ENCODE data around the gene NAA16.
"Not testable (repeated sequence)": the region's sequence is repeated elsewhere in the genome, so short reads cannot be mapped to it uniquely, and the experiment has no call there.

Gene NAA16

DNA sequence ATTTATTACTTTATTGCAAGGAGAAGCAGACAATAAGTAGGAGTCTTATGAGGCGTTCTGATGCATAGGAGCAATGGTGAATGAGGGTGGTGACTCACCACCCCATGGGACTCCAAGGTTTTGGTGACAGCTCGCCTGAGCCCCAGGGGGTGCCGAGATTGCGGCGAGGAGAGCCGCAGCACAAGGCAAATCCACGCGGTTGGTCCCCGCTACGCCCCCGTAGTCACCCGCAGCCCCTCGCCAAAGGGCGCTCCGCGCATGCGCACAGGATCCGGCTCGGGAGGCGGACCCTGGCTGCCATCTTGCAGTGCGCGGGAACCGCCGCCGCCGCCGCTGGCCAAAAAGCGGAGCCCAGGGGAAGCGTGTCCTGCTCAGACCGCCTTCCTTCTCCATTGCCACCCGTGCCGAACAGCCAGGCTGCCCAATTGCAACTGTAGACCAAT, at the start of gene NAA16:
TSS of gene NAA16 (plus strand) at position 305 of the 443 bp plus-strand sequence. CDS start 262 bp downstream, outside the sequence.
- peak; percentile 87 to 96 for DNase-seq (ENCODE audit: low read depth in 1 of 2, low spot score in 1 of 2)

DNA sequence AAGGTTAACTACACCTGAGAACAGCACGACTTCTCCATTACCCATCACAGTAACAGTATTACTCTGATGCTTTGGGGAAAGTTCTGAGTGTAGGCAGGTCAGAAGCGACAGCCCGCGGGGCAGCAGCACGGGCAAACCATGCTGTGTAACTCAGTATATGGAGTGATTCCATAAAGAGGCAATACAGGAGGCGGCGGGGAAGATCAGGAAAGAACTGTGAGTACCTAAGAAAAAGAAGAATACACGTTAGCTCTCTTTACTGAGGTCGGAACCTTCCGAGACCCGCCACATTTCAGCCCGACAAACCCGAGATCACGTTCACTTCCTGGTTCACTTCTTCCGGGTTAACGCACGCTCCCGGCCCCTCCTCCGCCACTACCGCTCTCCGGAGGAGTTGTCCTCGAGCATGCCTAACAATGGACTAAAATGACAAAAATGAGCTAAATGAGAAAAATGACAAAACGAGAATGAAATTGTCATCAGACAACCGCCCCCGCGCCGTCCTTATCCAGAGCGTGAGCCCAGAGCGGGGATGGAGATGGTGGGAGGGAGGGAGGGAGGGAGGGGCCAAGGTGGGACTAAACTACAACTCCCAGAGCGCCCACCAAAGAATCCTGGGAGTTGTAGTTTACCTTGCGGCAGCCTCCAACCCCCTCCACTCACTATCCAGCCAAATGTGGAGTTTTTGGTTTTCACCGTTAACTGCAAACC, 47.7 kb upstream of the NAA16 start, which contains the start of gene MTRF1:
TSS of gene MTRF1 (minus strand) at position 316 of the 711 bp plus-strand sequence. CDS start 2,669 bp downstream, outside the sequence.
- DNase-seq (ENCODE audit: low read depth in 1 of 2, low spot score in 1 of 2), result peak; percentile 58 to 64

DNA sequence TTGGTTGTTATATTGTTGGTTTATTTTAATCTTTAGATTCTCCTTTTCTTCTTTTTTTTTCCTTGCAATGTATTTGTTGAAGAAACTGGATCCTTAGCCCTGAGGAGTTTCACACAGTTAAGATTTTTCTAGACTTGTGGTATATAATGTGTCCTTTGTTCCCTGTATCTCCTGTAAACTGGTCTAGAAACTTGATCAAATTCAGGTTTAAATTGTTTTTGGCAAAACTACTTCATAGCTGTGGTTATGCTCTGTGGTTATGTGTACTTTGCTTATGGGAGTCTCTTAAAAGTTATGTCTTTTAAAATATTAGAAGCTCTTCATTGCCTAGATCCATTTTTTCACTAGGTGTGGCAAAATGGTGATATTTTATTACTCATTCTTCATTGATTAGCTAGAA, 44.0 kb upstream of the NAA16 start:
- DNase-seq (ENCODE audit: low read depth in 1 of 2, low spot score in 1 of 2), result no peak

DNA sequence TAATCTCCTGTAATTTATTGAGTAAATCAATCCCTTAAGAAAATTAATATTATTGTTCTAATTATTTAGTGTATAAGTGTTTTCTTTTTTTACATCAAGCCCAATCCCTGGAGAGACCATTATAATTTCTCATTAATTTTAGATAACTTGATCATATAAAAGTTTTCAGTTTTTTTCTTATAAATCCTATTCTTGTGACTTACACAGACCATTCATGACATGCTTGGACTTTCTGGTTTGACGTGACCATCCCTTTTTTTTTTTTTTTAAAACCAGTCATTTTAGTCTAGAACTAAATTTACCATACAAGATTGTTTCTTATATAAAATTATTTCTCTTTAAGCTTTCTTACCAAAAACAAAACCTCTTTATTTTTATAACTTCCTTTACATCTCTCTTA, 42.3 kb upstream of the NAA16 start:
- DNase-seq (ENCODE audit: low read depth in 1 of 2, low spot score in 1 of 2), result no peak

DNA sequence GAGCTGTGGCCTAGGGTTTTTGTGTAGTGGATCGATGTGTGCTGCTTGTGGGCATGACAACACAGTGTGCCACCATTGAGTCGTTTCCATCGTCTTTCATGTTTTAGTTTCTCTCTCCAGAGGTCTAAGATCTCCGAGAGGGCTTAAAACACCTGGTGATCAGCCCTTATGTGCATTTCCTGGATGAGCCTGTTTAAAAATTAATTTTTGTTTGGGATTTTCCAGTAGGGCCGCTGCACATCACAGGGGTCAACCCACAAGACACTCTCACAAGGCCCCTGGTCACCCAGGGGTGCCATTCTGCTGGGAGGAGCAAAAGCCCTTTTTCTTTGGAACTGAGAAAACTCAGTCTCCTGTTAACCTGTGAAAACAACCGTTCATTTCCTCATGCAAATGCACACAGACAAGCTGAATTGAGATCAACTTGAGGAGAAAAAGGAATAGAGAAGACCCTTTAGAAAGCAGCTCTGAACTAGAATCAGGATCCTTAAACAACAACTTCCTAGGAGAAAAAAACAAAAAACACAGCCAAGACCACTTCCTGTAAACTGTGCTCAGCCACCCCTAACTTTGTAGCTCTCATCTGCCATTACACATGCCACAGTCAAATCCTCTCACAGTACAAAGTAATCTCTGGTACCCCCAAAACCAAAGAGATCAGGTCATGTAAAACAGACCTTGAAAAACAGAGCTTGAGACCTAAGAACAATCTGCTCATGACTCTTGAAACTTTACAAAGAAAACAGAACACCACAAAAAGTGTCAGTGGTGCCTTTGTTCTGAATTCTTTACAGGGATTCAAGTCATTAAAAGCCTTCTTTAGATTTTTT, 39.4 kb upstream of the NAA16 start:
- DNase-seq (ENCODE audit: low read depth in 1 of 2, low spot score in 1 of 2), result no peak

DNA sequence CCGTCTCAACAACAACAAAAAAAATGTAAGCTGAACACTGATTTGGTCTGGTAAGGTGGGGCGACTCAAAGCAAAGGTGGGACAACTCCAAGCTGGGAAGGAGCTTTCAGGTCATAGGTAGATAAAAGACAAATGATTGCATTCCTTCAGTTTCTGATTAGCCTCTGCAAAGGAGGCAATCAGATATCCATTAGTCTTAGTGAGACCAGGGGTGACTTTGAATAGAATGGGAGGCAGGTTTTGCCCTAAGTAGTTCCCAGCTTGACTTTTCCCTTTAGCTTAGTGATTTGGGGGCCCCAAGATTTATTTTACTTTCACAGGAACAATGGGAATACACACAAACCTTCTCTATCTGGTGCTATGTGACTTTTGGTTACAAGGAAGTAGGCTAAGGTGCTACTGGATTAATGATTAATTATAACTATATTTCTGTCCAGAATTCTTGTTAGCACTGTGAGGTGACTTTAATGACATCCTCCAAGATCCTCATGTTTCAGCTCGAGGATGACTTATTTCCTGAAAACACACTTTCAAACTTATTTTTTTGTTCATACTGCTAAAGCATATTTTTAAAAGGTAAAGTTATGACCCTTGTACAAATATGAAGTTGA, 37.1 kb upstream of the NAA16 start:
- DNase-seq (ENCODE audit: low read depth in 1 of 2, low spot score in 1 of 2), result no peak

DNA sequence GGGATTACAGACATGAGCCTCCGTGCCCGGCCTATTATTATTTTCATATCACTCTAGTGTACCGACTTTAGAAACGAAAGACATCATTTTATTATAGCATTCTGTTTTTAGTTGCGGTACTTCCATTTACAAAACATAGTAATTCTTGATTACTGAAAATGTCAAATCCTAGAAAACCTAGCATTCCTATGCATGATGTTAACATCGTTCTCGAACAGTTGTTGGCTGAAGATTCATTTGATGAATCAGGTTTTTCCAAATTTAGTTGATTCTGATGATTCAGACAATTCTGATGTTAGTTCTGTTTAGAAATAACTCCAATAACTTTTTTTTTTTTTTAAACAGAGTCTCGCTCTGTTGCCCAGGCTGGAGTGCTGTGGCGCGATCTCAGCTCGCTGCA, 36.2 kb upstream of the NAA16 start:
- DNase-seq (ENCODE audit: low read depth in 1 of 2, low spot score in 1 of 2), result no peak

DNA sequence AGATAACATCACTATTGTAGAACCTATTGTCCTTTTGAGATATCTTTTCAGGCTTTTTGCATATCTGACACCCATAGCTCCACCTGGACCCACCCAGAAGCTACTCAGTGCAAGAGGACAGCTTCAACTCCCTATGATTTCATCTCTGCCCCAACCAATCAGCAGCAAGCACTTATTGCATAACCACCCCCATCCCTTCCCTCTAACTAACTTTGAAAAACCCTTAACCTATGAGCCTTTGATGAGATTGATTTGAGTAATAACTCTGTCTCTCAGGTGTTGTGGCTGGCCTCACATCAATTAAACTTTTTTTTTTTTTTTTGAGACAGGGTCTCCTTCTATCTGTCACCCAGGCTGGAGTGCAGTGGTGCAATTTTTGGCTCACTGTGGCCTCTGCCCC, 34.2 kb upstream of the NAA16 start:
- no peak for DNase-seq (ENCODE audit: low read depth in 1 of 2, low spot score in 1 of 2)

DNA sequence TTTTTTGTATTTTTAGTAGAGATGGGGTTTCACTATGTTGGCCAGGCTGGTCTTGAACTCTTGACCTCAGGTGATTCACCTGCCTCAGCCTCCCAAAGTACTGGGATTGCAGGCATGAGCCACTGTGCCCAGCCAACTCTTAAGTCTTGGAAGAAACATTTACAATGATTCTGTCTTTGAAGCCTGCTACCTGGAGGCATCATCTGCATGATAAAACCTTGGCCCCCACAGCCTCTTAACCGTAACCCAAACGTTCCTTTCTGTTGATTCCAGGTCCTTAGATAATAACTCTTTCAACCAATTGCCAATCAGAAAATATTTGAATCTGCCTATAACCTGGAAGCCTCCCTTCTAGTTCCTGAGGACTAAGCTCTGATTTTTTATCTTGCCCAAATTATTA, 31.9 kb upstream of the NAA16 start:
- DNase-seq (ENCODE audit: low read depth in 1 of 2, low spot score in 1 of 2), result not testable (repeated sequence)

DNA sequence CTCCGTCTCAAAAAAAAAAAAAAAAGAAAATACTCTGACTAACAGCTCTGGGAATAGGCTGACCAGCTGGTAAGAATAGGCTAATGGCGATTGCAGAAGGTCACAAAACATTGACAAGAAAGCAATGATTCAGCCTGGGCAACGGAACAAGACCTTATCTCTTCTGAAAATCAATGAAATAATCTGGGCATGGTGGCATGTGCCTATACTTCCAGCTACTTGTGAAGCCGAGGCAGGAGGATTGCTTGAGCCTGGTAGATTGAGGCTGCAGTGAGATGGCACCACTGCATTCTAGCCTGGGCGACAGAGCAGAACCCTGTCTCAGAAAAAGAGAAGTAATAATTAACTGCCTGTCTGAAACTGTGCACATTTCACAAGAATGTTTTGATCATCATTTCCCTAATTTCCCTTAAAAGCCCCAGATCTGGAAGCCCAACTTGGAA, 28.9 kb upstream of the NAA16 start:
- DNase-seq (ENCODE audit: low read depth in 1 of 2, low spot score in 1 of 2), result no peak

DNA sequence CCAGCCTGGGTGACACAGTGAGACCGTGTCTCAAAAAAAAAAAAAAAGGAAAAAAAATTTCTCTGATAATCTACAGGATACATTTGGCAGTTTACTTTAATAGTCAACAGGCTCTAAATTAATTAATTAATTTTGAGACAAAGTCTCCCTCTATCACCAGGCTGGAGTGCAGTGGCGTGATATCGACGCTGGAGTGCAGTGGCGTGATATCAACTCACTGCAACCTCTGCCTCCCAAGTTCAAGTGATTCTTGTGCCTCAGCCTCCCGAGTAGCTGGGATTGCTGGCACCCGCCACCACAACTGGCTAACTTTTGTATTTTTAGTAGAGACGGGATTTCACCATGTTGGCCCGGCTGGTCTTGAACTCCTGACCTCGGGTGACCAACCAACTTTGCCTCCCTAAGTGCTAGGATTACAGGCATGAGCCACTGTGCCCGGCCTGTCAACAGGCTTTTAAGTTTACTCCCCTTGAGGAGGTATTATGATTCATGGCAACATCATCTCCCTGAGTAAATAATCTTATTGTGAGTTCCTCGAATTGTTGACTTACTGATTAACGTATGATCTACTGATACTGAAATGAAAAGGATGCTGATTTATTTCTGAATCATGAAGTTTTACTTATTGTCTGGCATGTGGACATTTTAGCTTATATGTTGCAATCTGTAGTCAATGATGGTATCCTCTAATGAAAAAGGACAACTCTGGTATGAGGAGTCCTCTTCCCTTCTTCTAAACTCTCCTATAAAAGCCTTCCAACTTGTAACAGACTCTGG, 26.4 kb upstream of the NAA16 start:
- DNase-seq (ENCODE audit: low read depth in 1 of 2, low spot score in 1 of 2), result no peak

DNA sequence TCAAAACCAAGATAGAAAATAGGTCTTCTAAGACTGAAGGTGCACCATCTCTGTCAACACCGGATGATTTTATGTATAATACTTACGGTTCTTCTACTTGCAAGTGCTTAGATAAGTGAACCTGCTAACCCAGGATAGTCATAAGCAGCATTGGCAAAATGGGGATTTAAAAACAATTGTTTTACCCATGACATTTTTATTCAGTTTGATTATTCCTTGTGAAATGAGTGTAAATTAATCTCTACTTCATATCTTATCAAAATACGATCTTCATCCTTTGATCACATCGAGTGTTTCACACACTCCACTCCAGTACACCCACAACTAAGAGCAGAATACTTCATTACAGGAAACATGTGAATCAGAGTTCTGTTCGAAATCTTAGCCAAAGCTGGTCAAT, 24.7 kb upstream of the NAA16 start:
- DNase-seq (ENCODE audit: low read depth in 1 of 2, low spot score in 1 of 2), result no peak

DNA sequence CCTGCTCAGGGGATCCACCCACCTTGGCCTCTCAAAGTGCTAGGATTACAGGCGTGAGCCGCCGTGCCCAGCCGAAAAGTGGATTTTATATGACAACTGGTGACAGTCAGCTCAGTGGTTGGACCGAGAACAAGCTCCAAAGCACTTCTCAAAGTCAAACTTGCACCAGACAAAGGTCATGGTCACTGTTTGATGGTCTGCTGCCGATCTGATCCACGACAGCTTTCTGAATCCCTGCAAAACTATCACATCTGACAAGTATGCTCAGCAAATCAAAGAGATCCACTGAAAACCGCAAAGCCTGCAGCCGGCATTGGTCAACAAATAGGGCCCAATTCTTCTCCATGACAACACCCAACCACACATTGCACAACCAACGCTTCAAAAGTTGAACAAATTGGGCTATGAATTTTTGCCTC, 21.6 kb upstream of the NAA16 start:
- no peak for DNase-seq (ENCODE audit: low read depth in 1 of 2, low spot score in 1 of 2)

DNA sequence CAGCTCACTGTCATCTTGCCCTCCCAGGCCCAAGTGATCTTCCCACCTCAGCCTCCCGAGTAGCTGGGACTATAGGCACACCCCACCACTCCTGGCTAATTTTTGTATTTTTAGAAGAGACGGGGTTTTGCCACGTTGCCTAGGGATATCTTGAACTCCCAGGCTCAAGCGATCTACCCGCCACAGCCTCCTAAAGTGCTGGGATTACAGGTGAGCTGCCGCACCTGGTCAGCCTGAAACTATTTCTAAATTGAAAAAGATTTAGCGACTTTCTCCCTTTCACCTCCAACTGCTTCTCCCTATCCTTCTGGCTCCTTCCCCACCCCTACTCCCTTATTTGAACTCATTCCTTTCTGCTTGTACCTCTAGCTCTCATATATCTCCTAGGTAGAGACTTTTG, 19.8 kb upstream of the NAA16 start:
- no peak for DNase-seq (ENCODE audit: low read depth in 1 of 2, low spot score in 1 of 2)

DNA sequence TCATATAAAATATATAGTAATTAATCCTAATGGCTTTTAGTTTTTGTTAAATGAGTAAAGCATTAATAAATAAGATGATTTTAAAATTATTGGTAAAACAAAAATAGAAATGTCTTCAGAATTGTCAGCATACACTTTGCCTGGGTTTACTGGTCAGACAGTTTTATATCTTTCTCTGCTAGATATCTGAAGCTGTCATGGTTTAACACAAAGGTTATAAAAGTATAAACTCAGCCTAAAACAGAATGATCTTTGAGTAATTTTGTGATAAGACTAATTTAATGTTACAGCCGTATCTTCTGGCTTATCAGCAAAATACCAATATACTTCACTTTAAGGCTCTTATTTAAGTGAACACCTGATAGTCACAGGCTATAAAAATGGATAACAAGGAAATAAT, 17.8 kb upstream of the NAA16 start:
- no peak for DNase-seq (ENCODE audit: low read depth in 1 of 2, low spot score in 1 of 2)

DNA sequence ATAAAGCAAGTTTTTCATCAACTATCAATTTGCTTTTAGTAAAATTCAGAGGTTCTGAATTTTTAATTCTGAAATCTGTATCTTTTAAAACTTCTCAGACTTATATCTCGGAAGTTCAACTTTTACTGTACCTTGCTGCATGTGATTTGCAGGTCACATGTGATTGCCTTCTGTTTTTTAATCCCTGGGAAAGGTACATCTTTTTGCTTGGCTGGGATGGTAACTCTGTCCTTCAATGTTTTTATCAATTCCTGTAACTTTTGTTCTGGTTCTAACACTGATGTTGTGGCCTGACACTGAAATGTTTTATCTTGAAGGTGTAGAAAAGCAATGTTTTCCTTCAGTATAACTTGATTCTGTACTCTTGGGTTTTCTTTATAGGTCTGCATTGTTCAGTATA, 16.2 kb upstream of the NAA16 start:
- no peak for DNase-seq (ENCODE audit: low read depth in 1 of 2, low spot score in 1 of 2)

DNA sequence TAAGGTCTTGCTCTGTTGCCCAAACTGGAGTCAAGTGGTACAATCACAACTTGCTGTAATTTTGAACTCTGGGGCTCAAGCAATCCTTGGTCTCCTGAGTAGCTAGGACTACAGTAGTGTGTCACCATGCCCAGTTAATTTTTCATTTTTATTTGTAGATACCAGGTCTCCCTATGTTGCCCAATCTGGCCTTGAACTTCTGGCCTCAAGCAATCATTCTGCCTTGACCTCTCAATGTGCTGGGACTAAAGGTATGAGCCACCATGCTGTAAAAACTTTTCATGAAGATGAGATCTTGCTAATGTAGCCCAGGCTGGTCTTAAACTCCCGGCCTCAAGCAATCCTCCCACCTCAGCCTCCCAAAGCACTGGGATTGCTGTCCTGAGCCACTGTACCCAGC, 15.1 kb upstream of the NAA16 start:
- DNase-seq (ENCODE audit: low read depth in 1 of 2, low spot score in 1 of 2), result no peak

DNA sequence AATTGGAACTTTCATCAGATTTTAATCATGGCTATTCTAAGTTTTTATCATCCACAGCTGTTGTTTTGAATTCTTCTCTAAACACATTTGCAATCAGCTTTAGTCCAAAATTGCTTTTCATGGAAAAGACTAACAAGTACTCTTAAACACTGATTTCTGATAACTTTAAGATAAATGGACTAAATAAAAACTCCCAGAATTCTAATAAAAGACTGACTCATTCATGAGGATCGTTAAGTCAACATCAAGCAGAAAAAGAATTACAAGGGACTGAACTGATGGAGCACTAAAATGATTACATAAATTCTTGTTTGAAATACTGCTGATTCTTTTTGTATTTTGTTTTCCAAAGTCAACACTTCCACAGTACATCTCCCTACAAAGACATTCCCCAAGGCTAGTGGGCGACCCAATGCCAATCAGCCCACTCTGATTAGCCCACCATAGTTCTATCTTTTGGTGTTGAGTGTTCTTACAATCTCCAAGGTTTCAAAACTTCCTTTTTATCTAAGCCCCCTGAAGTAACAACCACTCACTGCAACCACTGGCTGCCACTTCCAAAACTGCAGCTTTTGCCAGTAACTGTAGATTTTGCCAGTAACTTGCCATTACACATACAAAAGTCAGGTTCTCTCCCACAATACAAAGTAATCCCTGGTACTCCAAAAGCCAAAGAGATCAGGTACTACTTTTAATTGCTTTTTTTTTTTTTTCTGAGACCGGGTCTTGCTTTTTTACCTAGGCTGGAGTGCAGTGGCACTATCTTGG, 14.0 kb upstream of the NAA16 start:
- no peak for DNase-seq (ENCODE audit: low read depth in 1 of 2, low spot score in 1 of 2)

DNA sequence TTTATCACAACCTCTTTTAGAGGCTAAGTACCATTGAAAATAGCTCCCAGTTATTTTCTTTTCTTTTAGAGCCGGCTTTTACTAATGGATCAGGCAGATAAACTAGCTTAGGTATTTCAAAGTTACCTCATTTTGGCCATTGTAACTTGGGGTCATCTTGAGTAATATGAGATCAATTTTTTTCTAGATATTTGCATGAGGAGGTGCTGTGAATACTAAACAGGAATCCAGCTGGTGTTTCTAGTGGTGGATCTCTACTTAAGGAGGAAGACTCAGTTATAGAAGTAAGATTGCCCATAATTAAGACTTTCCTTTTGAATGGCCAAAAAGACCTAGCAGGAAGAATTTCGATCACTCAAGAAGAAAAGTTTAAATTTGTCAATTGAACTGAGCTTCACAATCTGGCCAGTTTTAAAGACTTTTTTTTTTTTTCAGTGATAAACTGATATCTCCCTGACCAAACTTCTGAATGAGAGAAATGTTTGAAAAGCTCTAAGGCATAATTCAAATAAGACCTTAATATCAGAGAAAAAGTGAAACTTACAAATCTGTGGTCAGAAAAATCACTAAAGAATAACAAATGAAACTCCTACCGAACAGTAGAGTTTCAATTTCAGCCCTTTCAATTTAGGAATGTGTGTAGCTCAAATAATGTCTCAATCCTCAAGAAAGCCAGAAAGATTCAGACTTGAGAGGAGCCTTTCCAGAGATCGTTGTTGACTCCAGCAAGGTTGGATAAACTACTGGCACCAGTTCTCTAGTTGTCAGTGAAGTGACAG, 11.6 kb upstream of the NAA16 start:
- no peak for DNase-seq (ENCODE audit: low read depth in 1 of 2, low spot score in 1 of 2)

DNA sequence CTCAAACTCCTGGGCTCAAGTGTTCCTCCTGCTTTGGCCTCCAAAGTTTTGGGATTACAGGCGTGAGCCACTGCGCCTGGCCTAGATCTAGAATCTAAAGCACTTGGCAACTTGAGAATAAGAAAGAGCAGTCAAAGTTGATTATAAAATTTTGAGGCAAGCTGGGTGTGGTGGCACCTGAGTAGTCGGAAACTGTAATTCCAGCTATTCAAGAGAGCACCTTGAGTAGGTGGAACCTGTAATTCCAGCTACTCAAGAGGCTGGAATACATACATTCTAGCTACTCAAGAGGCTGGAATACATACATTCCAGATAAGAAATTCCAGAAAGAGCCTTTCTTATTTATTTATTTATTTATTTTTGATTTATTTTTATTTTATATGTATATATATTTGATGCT, 8.3 kb upstream of the NAA16 start:
- no peak for DNase-seq (ENCODE audit: low read depth in 1 of 2, low spot score in 1 of 2)
